K562 (cell line): ENCODE data around the gene EXOC4. TPM values are rescaled to one million over a fixed set of nuclear protein-coding genes. Genes with fewer than 3 reads are reported as not detected.
A peak's percentile ranks its signal among the peaks of the same experiment; 100 is the strongest.

ENCODE experiments used
- ATAC-seq: fragments of 200-7000 bp; cut with Tn5 transposase; 3 replicates; pipeline ENCODE4 v1.9.1; 2020; ENCODE audit warnings: moderate library complexity
- BruUV-seq: library from RNA; stranded (reverse); fragments of 400-500 nt; replicated peaks from 2 replicates; lab custom pipeline; 2021; lab: Mats Ljungman, UMichigan
- CTCF ChIA-PET: fragments of 300-600 bp; formaldehyde crosslinking; extraction: SDS; loops from one replicate; lab custom pipeline; 2021; ENCODE audit warnings: low intra/inter-chr PET ratio; lab: Yijun Ruan, JAX
- POLR2A ChIA-PET: fragments of 300-600, 350-650 bp; sonication (Branson Sonifier 250); formaldehyde crosslinking; extraction: SDS; loops from one replicate; lab custom pipeline; 2021; ENCODE audit warnings: antibody characterized with exemption, inconsistent platforms; lab: Yijun Ruan, JAX
- DNase-seq, 4 experiments: peaks; one replicate each; pipeline versions ENCODE4 v3.0.0 to v3.0.0-alpha.2; 2011 to 2018; ENCODE audit warnings: low spot score in 3 of 4, mixed read lengths in 3 of 4; ENCODE audit errors: extremely low read depth in 1 of 4
- FAIRE-seq: peaks from 2 replicates; lab custom pipeline; 2011; peaks lifted over from hg19 to GRCh38; lab: Jason Lieb, UNC
- H2AFZ ChIP-seq: 2 replicates; pipeline ENCODE4 v1.6.0; 2011; ENCODE audit warnings: low read depth, low read length, control low read depth, inconsistent platforms
- H3K27ac ChIP-seq: fragments of 200-600 bp; 3 replicates; pipeline ENCODE4 v1.8.0; 2011; ENCODE audit warnings: low read depth, mild to moderate bottlenecking, control low read depth, inconsistent platforms, low read length, moderate library complexity, mixed read lengths; ENCODE audit errors: extremely low read depth
- H3K27me3 ChIP-seq, 2 experiments: fragments of 300-600 bp in 1 of 2; 2 replicates in 1 of 2; 3 replicates in 1 of 2; pipeline versions ENCODE4 v1.6.0 to v1.8.0; 2011; ENCODE audit warnings: inconsistent platforms in 2 of 2, low read length in 2 of 2, mild to moderate bottlenecking in 1 of 2, mixed read lengths in 1 of 2, moderate library complexity in 1 of 2; ENCODE audit not compliant: control insufficient read depth in 2 of 2, insufficient read depth in 2 of 2
- H3K36me3 ChIP-seq: fragments of 300-600 bp; 3 replicates; pipeline ENCODE4 v1.8.0; 2011; ENCODE audit warnings: mild to moderate bottlenecking, low read length, inconsistent platforms; ENCODE audit not compliant: control insufficient read depth, insufficient read depth
- H3K4me1 ChIP-seq, 2 experiments: fragments of 200-600 bp in 1 of 2; replicated peaks in 1 of 2; 2 replicates in 1 of 2; 3 replicates in 1 of 2; pipeline versions ENCODE4 v1.5.1 to v1.8.0; 2011; ENCODE audit warnings: inconsistent platforms in 2 of 2, low read length in 2 of 2, mild to moderate bottlenecking in 1 of 2, mixed read lengths in 1 of 2, moderate library complexity in 1 of 2; ENCODE audit not compliant: control insufficient read depth in 2 of 2, insufficient read depth in 2 of 2
- H3K4me2 ChIP-seq: 2 replicates; pipeline ENCODE4 v1.6.1; 2011; ENCODE audit warnings: low read length, control low read depth, inconsistent platforms, mixed read lengths; ENCODE audit not compliant: insufficient read depth
- H3K4me3 ChIP-seq: fragments of 200-600 bp; sonication (generic), shearing (Covaris generic); 2 replicates; pipeline ENCODE4 v1.5.1; 2016; ENCODE audit warnings: control low read depth, inconsistent platforms
- H3K79me2 ChIP-seq: fragments of 200-600 bp; 3 replicates; pipeline ENCODE4 v1.8.0; 2011; ENCODE audit warnings: low read length, inconsistent platforms; ENCODE audit not compliant: control insufficient read depth, insufficient read depth
- H3K9ac ChIP-seq, 2 experiments: 2 replicates each; pipeline versions ENCODE4 v1.6.0 to v1.6.1; 2011; ENCODE audit warnings: low read depth in 2 of 2, low read length in 2 of 2, control low read depth in 1 of 2, inconsistent platforms in 1 of 2, mild to moderate bottlenecking in 1 of 2, mixed read lengths in 1 of 2; ENCODE audit not compliant: insufficient read depth in 1 of 2
- H3K9me1 ChIP-seq: one replicate; pipeline ENCODE4 v1.6.0; 2011; ENCODE audit warnings: inconsistent platforms, mild to moderate bottlenecking, low read length, moderate library complexity; ENCODE audit not compliant: control insufficient read depth, insufficient read depth
- H3K9me3 ChIP-seq: replicated peaks from 2 replicates; pipeline ENCODE4 v1.5.1; 2011; ENCODE audit warnings: low read depth, low read length, inconsistent platforms; ENCODE audit not compliant: control insufficient read depth, insufficient read depth
- H4K20me1 ChIP-seq: replicated peaks from 2 replicates; pipeline ENCODE4 v1.6.1; 2011; ENCODE audit warnings: low read length, inconsistent platforms, mixed read lengths; ENCODE audit not compliant: control insufficient read depth, insufficient read depth
- CHAMP1 ChIP-seq: fragments of 450-650 bp; IDR thresholded peaks from 2 replicates; pipeline ENCODE4 v1.6.1; 2016; ENCODE audit warnings: mild to moderate bottlenecking
- DACH1 ChIP-seq: fragments of 450-650 bp; IDR thresholded peaks from 2 replicates; pipeline ENCODE4 v1.6.1; 2018; ENCODE audit not compliant: partially characterized antibody
- DLX4 ChIP-seq: fragments of 250-450 bp; sonication (Bioruptor Pico); IDR thresholded peaks from 2 replicates; pipeline ENCODE4 v1.6.1; 2021; ENCODE audit warnings: mild to moderate bottlenecking
- ELF2 ChIP-seq: fragments of 250-450 bp; sonication (Bioruptor Pico); IDR thresholded peaks from 2 replicates; pipeline ENCODE4 v1.5.0; 2021; ENCODE audit warnings: mild to moderate bottlenecking
- HIVEP1 ChIP-seq: fragments of 250-450 bp; sonication (Bioruptor Pico); IDR thresholded peaks from 2 replicates; pipeline ENCODE4 v1.4.0; 2020; ENCODE audit warnings: mild to moderate bottlenecking
- MAFF ChIP-seq: IDR thresholded peaks from 2 replicates; pipeline ENCODE4 v1.6.1; 2012; ENCODE audit warnings: low read length, improper control_type of control experiment
- MAFG ChIP-seq: fragments of 450-650 bp; conservative IDR thresholded peaks from 2 replicates; pipeline ENCODE4 v1.6.1; 2016; ENCODE audit warnings: missing genetic modification characterization, missing compliant biosample characterization
- NFIC ChIP-seq: fragments of 450-650 bp; IDR thresholded peaks from 2 replicates; pipeline ENCODE4 v1.6.1; 2017; ENCODE audit warnings: mild to moderate bottlenecking, inconsistent platforms
- SAFB ChIP-seq: fragments of 200-400 bp; formaldehyde crosslinking; IDR thresholded peaks from 2 replicates; pipeline ENCODE4 v1.6.1; 2017; ENCODE audit warnings: low read depth, low read length, borderline replicate concordance
- TAF9B ChIP-seq: fragments of 450-650 bp; IDR thresholded peaks from 2 replicates; pipeline ENCODE4 v1.6.1; 2018; ENCODE audit warnings: mild to moderate bottlenecking; ENCODE audit not compliant: partially characterized antibody
- ZNF316 ChIP-seq: fragments of 450-650 bp; IDR thresholded peaks from 2 replicates; pipeline ENCODE4 v1.6.1; 2016
- WGBS: fragments of 100-300 bp; shearing (Covaris generic); methylation state at CpG from one replicate; pipeline ENCODE4 v1.1.6; 2016; ENCODE audit warnings: low coverage, mixed read lengths; ENCODE audit not compliant: insufficient coverage; ENCODE audit errors: missing lambda C conversion rate; 5-methylcytosine and 5-hydroxymethylcytosine counted together
- in situ Hi-C: fragments of 300-500 bp; cut with MboI; formaldehyde crosslinking; loops from 4 replicates; pipeline ENCODE4 v1.15.0; 2018; ENCODE audit warnings: inconsistent platforms, mixed read lengths
- intact Hi-C: fragments of 100-400 bp; cut with micrococcal nuclease; formaldehyde crosslinking; loops from 2 replicates; pipeline ENCODE4 v1.14.2; 2022
- polyA plus RNA-seq, 8 experiments: library from polyadenylated mRNA; depleted of rRNA in 4 of 8; stranded (reverse) in 5 of 8; unstranded in 3 of 8; fragments of >200 nt; fragmentation: Nextera tagmentation in 2 of 8; fragmentation: Illumina TruSeq in 1 of 8; extraction: Ambion mirVana in 2 of 8; extraction: Trizol in 1 of 8; gene quantifications; 2 replicates each; pipeline versions ENCODE4 v1.2.1 to v1.2.3, GENCODE V29; 2011 to 2014; ENCODE audit warnings: inconsistent platforms in 1 of 8, missing spikeins in 1 of 8
- total RNA-seq, 7 experiments: library from RNA; depleted of rRNA in 6 of 7; stranded (reverse); fragments of >200 nt in 6 of 7; fragmentation: Illumina TruSeq in 2 of 7; extraction: Trizol in 2 of 7; gene quantifications; 2 replicates each; pipeline versions ENCODE4 v1.2.1 to v1.2.3, GENCODE V29; 2011 to 2021; ENCODE audit warnings: low replicate concordance in 1 of 7
- TF ChIP-seq, protein P1 (sequence below): fragments of 250-450 bp; sonication (Bioruptor Pico); IDR thresholded peaks from 2 replicates; pipeline ENCODE4 v1.8.0; 2022; ENCODE audit warnings: inconsistent platforms

Gene EXOC4
- total and polyA plus RNA-seq, 9 of the 15 experiments (the other 6 are each of a cell fraction or from before 2014, with no cell fraction given), result 18.5 to 73.1 (median 46.6) TPM

GRCh38 chr7:133916621-133917020, 663.7 kb downstream of the EXOC4 start:
- FAIRE-seq, result no peak

DNA sequence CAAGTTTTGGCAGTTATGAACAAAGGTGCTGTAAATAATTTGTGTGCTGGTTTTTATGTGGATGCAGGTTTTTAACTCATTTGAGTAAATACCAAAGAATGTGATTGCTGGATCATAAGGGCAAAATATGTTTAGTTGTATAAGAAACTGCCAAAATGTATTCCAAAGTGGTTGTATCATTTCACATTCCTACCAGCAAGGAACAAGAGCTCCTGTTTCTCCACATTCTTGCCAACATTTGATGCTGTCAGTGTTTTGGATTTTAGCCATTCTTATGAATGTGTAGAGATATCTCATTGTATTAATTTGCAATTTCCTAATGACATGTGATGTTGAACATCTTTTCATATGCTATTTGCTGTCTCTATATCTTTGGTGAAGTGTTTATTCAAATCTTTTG, 666.9 kb downstream of the EXOC4 start:
- no peak overlapping the region for H3K4me3 ChIP-seq
- no peak for DNase-seq
- BruUV-seq, result no TSS peak
- no peak for FAIRE-seq
- H3K4me1 ChIP-seq, result no peaks in the 10 kb centered on the region
- intact Hi-C loops, result no loop called here
- TF ChIP-seq DACH1 (no peak), HIVEP1 (CRISPR knock-in tag) (no peak), SAFB (no peak), TAF9B (no peak), CHAMP1 (no peak), ZNF316 (no peak), DLX4 (CRISPR knock-in tag) (no peak)
- H3K36me3 ChIP-seq, result no peaks in the 10 kb centered on the region
- no peaks in the 10 kb centered on the region for H3K79me2 ChIP-seq
- no peak overlapping the region for H3K27ac ChIP-seq
- no peak overlapping the region for H3K4me2 ChIP-seq
- ChIA-PET POLR2A (no interaction called here), CTCF (no interaction called here)
- no peaks in the 10 kb centered on the region for H3K27me3 ChIP-seq
- no peak for ATAC-seq
- in situ Hi-C loops, result no loop called here
- H4K20me1 ChIP-seq, result no peaks in the 10 kb centered on the region
- H3K9ac ChIP-seq, result no peak overlapping the region
- H3K9me1 ChIP-seq, result no peaks in the 10 kb centered on the region
- H2AFZ ChIP-seq, result no peak overlapping the region
- peaks cover 2% of the 10 kb centered on the region; the same call in 1 of the 2 replicates for H3K9me3 ChIP-seq

More at GRCh38 chr7:133916621-133917020, 663.7 kb downstream of the EXOC4 start:
- H3K4me2 ChIP-seq, result no peak overlapping the region
- no peak overlapping the region for H3K9ac ChIP-seq
- no peak for ATAC-seq
- TF ChIP-seq MAFG (tag) (0 out of 2 replicates have a peak, but pooled peaks have one; percentile 15), ELF2 (CRISPR knock-in tag) (no peak), MAFF (peak; percentile 19; the same call in 1 of the 2 replicates), NFIC (no peak), ZNF316 (peak; percentile 62; the same call in 1 of the 2 replicates)
- TF ChIP-seq, protein P1, sequence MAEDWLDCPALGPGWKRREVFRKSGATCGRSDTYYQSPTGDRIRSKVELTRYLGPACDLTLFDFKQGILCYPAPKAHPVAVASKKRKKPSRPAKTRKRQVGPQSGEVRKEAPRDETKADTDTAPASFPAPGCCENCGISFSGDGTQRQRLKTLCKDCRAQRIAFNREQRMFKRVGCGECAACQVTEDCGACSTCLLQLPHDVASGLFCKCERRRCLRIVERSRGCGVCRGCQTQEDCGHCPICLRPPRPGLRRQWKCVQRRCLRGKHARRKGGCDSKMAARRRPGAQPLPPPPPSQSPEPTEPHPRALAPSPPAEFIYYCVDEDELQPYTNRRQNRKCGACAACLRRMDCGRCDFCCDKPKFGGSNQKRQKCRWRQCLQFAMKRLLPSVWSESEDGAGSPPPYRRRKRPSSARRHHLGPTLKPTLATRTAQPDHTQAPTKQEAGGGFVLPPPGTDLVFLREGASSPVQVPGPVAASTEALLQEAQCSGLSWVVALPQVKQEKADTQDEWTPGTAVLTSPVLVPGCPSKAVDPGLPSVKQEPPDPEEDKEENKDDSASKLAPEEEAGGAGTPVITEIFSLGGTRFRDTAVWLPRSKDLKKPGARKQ, result no peak
- TF ChIP-seq, all 486 proteins: peak for 3
- H3K36me3 ChIP-seq, result no peaks in the 10 kb centered on the region
- H3K4me1 ChIP-seq, result no peaks in the 10 kb centered on the region
- CTCF ChIA-PET, result no interaction called here
- POLR2A ChIA-PET, result interaction anchor here (1.3 kb wide), 1 partner anchor 11 kb away, joined by 3 read pairs; no protein-coding TSS in a partner anchor
- no peak overlapping the region for H3K27ac ChIP-seq
- no peaks in the 10 kb centered on the region for H4K20me1 ChIP-seq
- in situ Hi-C loops (no loop called here), intact Hi-C loops (no loop called here)
- DNase-seq, result no peak
- BruUV-seq, result no TSS peak
- 51% methylated on average over 3 of the region's 3 CpGs for WGBS
- peaks cover 2% of the 10 kb centered on the region; the same call in 1 of the 2 replicates for H3K9me3 ChIP-seq
- H2AFZ ChIP-seq, result no peak overlapping the region
- no peaks in the 10 kb centered on the region for H3K79me2 ChIP-seq
- H3K27me3 ChIP-seq, result no peaks in the 10 kb centered on the region
- no peak overlapping the region for H3K4me3 ChIP-seq
- H3K9me1 ChIP-seq, result no peaks in the 10 kb centered on the region
